Stomach (tissue), 4 donors: ENCODE results near the gene CENPP.

Experiments used
- EP300 ChIP-seq: sonication (generic); formaldehyde crosslinking; IDR thresholded peaks from one replicate; pipeline ENCODE4 v1.6.1; 2017; ENCODE audit warnings: antibody characterized with exemption
- POLR2A ChIP-seq, 4 donors: fragments of 450-650 bp; IDR thresholded peaks; one replicate each; pipeline ENCODE4 v1.6.1; 2016; ENCODE audit warnings: antibody characterized with exemption in 4 of 4, control low read depth in 2 of 4, mild to moderate bottlenecking in 1 of 4, moderate library complexity in 1 of 4
- POLR2AphosphoS5 ChIP-seq, 3 donors: sonication (generic); formaldehyde crosslinking; IDR thresholded peaks; one replicate each; pipeline ENCODE4 v1.6.1; 2016; ENCODE audit warnings: antibody characterized with exemption in 3 of 3
- TF ChIP-seq, protein P1 (sequence below), 7 experiments: fragments of 450-650 bp in 4 of 7; fragments of 200-600 bp in 3 of 7; sonication (generic) in 3 of 7; IDR thresholded peaks; one replicate each; pipeline ENCODE4 v1.5.1; 2016 to 2019; ENCODE audit warnings: antibody characterized with exemption in 7 of 7, control low read depth in 2 of 7, mild to moderate bottlenecking in 1 of 7

GRCh38 chr9:92666236-92666635, 340.5 kb downstream of the CENPP start:
- TF ChIP-seq POLR2A (IDR thresholded peaks at IDR 0.05) (no peak), POLR2AphosphoS5 (IDR thresholded peaks at IDR 0.05) (no peak), EP300 (no peak)
- TF ChIP-seq, protein P1, sequence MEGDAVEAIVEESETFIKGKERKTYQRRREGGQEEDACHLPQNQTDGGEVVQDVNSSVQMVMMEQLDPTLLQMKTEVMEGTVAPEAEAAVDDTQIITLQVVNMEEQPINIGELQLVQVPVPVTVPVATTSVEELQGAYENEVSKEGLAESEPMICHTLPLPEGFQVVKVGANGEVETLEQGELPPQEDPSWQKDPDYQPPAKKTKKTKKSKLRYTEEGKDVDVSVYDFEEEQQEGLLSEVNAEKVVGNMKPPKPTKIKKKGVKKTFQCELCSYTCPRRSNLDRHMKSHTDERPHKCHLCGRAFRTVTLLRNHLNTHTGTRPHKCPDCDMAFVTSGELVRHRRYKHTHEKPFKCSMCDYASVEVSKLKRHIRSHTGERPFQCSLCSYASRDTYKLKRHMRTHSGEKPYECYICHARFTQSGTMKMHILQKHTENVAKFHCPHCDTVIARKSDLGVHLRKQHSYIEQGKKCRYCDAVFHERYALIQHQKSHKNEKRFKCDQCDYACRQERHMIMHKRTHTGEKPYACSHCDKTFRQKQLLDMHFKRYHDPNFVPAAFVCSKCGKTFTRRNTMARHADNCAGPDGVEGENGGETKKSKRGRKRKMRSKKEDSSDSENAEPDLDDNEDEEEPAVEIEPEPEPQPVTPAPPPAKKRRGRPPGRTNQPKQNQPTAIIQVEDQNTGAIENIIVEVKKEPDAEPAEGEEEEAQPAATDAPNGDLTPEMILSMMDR (IDR thresholded peaks at IDR 0.05), result no peak
